Suppressor macrophage (primary cell): ENCODE results near the gene HOXA9.

Experiments
- DNase-seq, 4 experiments: peaks; one replicate each; pipeline ENCODE4 v3.0.0-alpha.2; 2020 to 2022

HOXA9 gene

DNA sequence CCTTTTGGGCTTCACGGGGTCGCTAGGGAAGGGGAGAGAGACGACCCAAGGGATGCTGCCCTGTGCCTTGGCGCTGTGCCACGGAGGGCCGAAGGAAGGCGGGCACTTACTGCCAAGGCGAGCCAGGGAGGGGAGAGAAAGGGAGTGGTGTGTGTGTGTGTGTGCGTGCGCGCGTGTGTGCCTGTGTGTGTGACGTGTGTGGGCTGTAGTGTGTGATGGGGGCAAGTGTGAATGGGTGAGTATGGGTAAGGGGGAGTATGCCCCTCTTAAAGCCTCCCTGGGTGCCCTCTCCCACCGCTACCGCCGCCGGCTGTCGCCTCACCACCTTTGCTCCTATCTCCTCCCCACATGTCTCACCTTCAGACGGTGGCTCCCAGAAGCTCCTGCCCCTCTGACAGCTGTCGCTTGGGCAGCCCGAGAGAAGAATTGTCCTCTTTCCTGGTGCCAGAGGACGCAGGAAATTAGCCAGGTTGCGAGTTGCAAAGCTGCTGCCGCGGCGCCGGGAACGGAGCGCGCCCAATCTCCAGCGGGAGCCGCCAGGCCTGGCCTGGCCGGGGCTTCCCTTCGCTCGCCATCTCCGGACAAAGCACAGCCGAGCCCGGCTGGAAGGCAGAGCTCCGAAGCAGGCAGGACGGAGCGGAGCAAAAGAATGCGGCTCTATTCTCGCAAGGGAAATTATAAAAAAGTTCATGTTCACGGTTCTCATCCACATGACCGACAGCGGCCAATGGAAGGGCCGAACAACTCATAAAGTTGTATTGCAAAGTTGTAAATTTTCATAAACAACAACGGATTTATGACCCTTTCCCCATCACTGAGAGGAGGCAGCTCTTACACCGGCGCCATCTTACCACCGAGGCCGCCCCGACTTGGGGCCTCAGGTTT, 13.2 kb downstream of the HOXA9 start, which contains the start of gene HOXA3:
TSS of gene HOXA3 (minus strand) at position 653 of the 885 bp plus-strand sequence. CDS start 41,943 bp downstream, outside the sequence.
- peak in 2 of 4 experiments; percentile 46 to 57 for DNase-seq

DNA sequence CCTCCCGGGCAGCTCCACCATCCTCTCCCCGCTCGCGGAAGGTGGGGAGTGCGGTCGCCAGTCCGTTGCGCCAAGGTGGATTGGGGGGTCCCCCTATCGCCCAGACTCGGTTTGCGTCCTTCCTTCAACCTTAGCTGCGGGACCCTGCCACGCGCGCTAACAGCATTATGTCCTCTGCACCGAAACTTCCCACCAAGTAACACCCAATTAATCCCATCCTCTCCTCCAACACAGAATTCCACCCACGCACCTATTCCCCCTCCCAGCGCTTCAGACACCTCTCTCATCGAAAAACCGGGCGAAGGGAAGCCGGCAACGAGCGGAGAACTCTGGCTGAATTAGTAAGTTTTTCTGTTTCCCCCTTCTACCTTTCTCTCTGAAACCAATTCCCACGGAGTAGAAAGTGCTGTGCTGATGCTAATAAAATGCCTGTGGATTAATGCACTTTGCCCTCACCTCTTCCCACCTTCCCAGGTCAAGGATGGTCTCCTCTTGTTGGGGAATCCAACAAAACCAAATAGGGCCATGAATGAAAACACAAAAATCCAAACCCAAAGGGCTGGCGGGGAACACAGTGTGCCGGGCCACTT, 13.9 kb downstream of the HOXA9 start:
- peak in 1 of 4 experiments; percentile 9 for DNase-seq

DNA sequence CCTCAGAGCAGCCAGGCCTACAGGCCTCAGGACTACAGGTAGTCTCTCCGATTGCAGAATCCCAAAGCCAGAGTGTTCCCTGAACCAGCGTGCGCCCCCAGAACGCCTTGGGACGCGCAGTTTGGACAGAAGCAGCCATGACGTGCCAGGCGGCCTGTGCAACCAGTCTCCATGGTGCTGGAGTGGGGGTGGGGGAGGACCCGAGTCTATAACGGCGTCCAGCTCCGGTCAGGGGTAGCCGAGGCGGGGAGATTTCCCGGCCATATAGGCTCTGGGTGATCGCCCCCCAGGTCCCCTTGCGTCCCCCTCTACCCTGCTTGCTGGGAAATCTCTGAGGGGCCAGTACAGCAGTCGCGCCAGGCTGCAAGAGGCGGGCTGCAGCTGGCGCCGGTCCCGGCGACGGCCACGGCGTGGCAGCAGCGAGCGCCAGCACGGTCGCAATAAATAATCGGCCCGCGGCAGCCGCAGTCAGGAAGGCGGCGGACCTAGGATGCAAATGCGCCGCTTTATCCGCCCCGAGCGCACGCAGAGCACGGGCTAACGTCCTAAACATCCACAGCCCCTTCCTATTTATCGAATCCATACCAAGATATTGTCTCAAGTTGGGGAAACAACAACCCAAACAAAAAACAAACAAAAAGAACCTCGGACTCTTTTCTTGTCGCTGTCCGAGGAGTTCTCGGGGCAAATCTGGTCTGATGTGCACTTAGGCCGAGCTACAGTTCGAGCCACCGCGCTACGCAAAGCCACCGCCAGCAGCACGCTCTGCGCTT, 14.6 kb downstream of the HOXA9 start:
- peak; percentile 79 to 90 (median 86) for DNase-seq

DNA sequence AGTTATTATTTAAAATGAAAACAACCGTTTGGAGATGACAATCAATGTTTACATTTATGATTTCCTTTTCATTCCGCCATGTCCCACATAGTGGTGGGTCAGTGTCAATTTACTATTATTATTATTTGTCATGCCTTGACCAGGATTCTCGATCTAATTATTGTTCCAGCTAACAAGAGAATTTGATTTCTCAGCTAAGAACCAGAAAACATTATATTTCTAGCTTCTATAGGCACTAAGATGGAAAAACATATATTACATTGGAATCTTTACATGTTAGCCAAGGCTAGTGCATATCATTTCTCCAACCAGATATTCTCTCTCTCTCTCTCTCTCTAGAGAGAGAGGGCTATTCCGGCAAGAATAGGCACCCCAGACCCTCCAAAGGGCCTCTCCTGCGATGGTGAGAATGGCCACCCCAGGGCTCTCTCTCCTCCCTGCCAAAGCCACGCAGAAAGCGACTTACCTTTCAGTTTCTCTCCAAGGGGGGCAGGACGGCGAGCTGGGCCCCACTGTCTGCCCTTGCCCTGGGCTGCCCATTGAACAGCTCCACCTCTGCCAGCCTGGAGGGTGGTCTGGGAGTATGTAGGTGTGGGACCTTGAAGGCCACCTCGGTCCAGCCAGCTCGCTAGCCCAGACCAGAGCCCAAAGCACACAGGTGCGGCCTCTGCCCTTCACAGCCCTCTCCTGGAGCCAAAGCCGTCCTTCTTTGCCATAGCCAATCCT, 15.3 kb downstream of the HOXA9 start:
- no peak for DNase-seq

DNA sequence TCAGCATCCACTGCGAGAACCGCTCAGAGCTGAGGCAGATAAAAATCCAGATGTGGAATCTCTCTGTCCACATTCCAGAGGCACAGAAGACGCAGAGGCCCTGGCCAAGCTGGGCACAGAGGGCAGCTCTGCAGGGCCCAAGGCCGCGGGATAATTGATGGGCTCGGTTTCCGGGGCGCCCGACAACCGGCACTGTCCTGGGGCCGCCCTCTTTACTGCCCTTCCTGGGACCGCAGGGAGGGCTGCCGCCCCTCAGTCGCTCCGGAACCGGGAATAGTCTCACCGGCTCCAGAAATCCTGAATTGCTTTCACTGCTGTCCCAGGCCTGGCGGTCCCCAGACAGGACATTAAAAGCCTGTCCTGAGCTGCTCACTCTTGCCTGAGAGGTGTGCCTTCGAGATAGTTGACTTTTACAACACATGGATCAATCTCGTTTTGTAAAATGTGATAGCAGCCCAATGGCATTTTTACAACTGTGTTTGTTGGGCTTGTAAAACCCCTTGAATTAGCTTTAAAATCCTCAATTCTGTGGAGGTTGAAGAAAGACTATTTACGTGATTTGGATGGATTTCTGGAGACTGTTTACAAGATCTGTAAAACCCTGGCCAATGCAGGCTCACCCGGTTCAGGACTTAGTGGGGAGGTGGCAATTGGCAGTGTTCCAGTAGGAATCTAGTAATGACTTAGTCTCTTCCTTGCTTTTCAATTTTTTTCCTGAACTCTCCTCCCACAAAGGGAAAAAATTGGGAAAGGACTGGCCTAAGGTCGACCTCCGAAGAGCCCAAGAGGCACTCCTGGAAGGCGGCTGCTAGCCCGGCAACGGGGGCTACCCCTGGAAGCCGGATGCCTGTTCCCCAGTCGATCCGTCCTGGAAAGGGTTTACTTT, 16.3 kb downstream of the HOXA9 start:
- no peak for DNase-seq

DNA sequence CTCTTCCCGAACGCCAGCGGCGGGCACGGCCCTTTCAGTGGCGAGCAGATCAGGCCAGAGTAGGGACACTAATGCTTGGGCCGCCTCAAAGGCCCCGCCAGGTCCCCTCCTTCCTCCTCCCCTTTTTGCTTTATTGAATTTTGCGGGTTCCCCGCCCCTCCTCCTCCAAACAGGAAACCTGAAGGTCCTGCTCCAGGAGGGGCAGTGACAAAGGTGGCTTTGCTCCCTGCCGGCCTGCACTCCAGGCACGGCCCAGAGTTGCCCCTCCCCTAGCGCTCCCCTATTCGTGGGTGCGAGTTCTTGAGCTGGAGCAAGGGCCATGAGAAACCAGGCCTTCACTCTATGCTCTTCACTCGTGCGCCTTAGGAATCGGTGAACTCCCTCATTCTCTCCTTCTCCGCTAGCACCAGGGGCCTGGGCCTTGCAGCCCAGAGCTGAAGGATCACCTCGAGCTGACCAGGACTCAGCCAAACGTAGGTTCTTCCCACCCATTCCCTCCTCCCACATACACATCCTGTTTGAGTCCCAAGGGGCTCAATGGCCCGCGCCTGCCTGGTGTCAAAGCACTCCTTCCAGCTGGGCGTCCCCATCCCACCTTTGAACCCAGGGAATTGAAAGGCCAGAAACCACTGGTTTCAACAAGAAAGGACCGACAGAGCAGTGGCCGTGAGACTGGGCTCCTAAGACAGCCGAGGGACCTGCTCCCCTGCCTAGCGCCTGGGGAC, 17.1 kb downstream of the HOXA9 start:
- DNase-seq: peak in 1 of 4 experiments; percentile 9

DNA sequence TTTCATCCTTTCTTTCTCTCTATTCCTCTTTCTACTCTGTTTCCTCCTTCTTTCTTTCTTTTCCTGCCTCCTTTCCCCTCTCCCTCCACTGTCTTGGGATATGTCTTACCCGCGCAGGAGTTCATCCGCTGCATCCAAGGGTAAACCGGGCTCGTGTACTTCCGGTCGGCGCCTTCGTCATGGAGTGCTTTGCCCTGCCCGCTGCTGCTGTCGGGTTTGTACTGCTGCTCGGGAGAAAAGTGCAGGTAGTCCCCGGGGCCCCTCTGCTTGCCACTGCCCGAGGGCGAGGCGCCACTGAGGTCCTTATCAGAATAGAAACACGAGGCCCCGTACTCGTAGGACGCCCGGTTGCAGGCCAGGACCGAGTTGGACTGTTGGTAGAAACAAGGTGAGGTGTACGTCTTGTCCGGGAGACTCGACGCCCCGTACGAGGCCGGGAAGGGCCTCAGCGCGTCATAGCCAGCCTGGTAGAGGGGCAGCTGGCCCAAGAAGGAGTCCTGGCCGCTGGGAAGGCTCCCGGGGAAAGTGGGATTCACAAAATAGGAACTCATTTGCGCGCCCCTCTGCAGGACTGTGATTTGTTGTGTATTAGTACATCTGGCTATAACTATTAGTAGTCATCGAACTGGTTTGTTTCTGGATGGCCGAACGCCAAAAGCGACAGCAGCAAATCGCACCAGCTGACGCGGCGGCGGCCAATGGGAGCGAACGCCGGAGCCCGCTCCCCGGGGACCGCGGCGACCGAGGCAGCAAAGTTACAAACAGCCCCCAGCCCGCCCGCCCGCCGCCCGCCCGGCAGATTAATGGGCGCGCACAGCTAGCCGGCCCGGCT, 17.9 kb downstream of the HOXA9 start, which contains the start of gene HOXA6:
TSS of gene HOXA6 (minus strand) at position 576 of the 832 bp plus-strand sequence. CDS start at position 551, 25 bp downstream.
- peak in 1 of 4 experiments; percentile 22 for DNase-seq

DNA sequence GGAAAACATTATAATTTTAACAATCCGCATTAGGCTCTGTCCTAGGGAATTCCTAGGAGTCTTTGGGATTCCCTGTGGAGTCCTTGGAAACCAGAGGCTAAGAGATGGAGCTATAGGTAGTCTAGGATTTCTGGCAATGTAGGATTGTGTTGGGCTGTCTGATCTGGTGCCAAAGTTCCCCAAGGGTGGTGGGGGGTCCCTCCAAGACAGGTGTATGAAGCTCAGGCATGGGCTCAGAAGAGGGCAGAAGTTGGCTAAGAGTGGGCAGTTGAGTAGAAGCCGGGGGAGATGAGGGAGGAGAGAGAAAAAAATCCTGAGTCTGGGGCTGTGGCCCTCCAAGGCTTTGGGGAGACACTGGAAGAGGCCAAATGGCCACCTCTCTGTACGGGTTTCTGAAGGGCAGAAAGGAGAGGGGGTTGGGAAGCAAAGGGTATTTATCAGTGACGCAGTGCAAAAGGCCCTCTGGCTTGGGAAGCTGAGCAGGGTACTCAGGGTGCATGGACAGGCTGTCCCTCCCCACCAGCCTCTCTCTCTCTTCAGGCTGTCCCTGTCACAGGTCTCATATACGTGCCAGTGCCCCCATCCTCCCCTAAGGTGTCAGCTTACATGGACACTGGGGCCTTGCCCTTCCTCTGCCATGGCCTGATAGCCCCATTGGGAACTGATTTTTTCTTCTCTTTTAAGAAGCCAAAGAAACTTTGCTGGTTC, 18.7 kb downstream of the HOXA9 start:
- no peak for DNase-seq

DNA sequence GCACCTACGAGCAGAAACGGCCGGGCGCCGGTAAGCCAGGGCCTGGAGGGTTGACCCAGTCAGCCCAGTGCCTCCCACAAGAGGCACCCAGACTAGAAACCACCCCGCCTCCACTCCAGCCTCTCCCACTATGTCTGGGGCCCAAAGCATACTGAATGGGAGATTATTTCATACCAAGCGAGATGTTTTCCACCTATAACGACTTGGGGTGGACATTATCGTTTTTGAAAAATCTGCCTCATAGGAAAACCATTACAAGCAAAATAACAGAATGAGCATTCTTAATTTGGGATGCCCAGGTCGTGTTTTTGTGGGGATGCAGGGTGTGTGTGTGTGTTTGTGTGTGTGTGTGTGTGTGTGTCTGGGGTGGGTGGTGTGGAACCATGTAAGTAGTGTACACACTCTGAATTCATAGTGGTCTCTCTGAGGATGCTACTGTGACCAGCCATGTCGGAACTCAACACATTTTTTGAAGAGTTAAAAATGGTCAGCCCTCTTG, 19.4 kb downstream of the HOXA9 start:
- DNase-seq: no peak

DNA sequence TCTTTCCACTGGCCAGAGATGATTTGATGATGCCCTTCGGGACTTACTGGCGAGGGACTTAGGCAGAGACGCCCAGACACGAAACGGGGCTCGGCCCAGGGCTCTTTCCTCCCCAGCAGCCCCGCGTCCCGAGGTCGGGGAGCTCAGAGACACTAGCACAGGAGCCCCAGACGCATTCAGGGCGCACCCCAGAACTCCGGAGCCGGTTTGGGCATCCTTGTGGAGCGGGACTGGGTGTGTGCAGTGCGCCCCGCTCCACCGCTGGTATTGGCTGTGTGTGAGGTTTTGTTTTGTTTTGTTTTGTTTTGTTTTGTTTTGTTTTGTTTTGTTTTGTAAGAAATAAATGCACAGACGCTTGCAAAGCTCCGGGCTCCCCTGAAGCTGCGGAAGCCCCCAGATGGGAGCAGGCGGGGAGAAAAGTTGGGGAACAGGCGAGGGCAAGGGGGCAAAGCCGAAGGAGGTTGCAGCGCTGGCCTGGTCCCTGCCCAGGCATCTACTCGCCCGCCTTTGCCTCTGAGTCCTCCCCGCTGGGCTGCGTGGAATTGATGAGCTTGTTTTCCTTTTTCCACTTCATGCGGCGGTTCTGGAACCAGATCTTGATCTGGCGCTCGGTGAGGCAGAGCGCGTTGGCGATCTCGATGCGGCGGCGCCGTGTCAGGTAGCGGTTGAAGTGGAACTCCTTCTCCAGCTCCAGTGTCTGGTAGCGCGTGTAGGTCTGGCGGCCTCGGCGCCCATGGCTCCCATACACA, 20.0 kb downstream of the HOXA9 start:
- DNase-seq: no peak

DNA sequence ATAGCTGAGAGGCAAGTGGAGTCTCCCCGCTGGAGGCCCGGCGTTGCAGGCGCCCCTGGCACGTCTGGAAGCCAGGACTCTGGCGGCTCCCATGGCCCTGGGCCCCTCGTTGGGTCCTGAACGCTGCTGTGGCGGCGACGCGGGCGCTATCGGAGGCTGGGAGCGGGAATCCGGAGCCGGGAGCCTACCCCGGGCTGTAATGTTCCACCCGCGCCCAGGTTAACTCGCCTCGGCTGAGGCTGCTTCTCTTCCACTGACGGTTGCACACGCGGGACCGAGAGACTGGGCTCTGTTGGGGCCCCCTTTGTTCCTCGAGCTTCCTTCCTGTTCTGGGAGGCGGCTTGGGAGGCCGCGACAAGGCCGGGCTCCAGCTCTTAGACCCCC, 20.6 kb downstream of the HOXA9 start:
- DNase-seq: no peak

DNA sequence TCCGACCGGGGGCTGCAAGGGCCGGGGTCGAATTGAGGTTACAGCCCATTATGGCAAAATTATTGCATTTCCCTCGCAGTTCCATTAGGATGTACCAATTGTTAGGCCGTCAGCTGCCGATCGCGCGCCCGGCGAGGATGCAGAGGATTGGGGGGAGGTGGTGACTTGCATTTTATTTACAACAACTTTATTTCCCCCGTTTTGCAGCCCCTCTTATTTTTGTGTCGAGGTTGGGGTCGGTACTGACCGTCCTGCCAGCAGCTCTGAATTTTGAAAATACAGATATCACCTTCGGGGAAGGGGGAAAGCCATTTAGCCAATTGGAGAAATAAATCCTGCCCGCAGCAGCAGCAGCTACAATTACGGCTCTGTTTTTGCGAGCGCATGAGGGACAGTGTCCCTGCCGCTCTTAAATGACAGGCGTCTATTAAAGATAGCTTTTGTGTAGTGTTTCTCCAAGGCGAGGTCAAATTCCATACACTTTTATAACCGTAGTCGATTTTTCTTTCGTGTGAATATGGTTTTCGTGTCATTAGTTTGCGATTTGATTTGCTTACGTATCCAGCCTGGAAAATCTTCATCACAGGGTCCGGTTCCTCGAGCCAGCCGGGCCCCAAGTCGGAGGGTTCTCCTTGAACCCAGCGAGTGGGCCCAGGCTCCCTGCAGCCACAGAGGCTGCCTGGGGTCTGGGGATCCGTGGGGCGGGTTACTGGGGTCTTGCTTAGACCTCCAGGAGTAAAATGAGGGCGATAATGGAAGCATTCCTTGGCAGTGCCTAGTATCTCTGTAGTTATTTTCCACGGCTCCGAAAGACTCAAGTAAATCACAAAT, 21.2 kb downstream of the HOXA9 start:
- DNase-seq: no peak

DNA sequence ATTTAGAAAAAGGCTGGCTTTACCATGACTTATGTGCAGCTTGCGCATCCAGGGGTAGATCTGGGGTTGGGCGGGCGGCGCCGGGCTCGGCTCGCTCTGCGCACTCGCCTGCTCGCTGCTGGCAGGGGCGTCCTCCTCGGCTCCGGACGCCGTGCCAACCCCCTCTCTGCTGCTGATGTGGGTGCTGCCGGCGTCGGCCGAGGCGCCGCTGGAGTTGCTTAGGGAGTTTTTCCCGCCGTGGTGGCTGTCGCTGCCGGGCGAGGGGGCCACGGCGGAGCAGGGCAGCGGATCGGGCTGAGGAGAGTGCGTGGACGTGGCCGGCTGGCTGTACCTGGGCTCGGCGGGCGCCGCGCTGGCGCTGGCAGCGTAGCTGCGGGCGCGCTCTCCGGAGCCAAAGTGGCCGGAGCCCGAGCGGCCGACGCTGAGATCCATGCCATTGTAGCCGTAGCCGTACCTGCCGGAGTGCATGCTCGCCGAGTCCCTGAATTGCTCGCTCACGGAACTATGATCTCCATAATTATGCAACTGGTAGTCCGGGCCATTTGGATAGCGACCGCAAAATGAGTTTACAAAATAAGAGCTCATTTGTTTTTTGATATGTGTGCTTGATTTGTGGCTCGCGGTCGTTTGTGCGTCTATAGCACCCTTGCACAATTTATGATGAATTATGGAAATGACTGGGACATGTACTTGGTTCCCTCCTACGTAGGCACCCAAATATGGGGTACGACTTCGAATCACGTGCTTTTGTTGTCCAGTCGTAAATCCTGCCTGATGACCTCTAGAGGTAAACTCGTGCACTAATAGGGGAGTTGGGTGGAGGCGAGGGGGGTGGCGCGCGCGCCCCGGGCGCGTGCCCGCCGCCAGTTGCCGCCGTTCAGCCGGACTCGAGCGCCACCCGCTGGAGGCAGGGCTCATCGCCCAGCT, 22.1 kb downstream of the HOXA9 start, which contains the start of gene HOXA5:
TSS of gene HOXA5 (minus strand) at position 659 of the 927 bp plus-strand sequence. CDS start at position 585, 74 bp downstream.
- DNase-seq: peak in 3 of 4 experiments; percentile 71 to 72 (median 71)

DNA sequence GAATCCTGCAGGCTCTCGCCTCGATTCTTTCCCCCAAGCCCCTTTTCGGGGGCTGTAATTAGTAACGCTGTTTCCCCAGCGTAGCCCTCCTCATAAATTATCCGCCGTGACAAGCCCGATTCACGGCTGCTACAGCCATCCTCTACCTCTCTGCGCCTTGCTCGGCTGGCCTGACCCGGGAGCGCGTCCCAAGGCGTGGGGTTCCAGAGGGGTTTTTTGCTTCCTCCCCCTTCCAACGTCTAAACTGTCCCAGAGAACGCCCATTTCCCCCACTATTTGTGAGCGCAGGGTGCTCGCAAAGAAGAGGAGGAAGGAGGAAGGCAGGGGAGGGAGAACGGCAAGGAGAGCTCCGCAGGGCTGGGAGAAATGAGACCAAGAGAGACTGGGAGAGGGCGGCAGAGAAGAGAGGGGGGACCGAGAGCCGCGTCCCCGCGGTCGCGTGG, 22.7 kb downstream of the HOXA9 start:
- no peak for DNase-seq

DNA sequence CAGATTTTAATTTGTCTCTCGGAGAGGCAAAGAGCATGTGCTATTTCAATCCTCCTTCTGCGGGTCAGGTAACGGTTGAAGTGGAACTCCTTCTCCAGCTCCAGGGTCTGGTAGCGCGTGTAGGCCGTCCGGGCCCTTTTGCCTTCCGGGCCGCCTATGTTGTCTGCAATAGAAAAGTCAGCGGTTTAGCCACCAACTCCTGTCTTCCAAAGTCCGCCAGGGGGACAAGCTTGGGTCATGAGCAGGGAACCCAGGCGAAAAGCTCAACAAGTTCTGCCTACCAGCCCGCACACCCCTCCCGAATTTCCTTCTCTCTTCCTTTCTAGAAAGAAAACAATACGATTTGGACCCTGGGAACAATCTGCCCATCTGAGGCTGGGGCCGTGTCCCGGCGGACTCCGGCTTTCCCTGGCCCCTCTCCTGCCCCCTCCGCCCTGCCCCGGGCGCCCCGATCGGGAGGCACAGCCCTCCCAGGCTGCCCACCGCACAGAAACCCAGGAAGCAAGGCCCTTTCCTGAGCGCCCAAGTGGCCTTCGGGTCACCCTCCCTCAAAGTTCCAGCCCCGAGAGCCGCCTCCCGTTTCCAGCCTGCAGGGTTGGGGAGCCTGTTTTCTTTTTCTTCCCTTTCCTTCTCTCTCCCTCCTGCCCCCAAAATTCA, 23.3 kb downstream of the HOXA9 start:
- peak in 1 of 4 experiments; percentile 33 for DNase-seq
